Stomach (tissue), 9 donors: ENCODE results near the gene ATXN10. TPM values are rescaled to one million over a fixed set of nuclear protein-coding genes. Genes with fewer than 3 reads are reported as not detected.

Experiments
- DNase-seq, 2 donors: peaks; one replicate each; pipeline versions ENCODE4 v3.0.0 to v3.0.0-alpha.2; 2013 to 2019
- H3K27ac ChIP-seq, 5 donors: fragments of 200-600 bp in 4 of 5; sonication (generic) in 4 of 5; one replicate each; pipeline ENCODE4 v1.5.1; 2013 to 2019; ENCODE audit warnings: mild to moderate bottlenecking in 1 of 5, moderate library complexity in 1 of 5
- H3K27me3 ChIP-seq, 3 donors: fragments of 200-600 bp; sonication (generic); one replicate each; pipeline ENCODE4 v1.5.1; 2017 to 2019; ENCODE audit warnings: mixed run types in 1 of 3
- H3K36me3 ChIP-seq, 4 donors: fragments of 200-600 bp; sonication (generic); 1 replicate in 3 of 4; 2 replicates in 1 of 4; pipeline ENCODE4 v1.5.1; 2016 to 2019
- H3K4me1 ChIP-seq, 4 donors: fragments of 200-600 bp; sonication (generic); one replicate each; pipeline ENCODE4 v1.5.1; 2016 to 2019
- H3K4me3 ChIP-seq, 4 donors: fragments of 200-600 bp; sonication (generic) in 3 of 4; one replicate each; pipeline ENCODE4 v1.5.1; 2016 to 2019; ENCODE audit warnings: mild to moderate bottlenecking in 1 of 4
- H3K9me3 ChIP-seq, 4 donors: fragments of 200-600 bp; sonication (generic); one replicate each; pipeline ENCODE4 v1.5.1; 2016 to 2019
- EP300 ChIP-seq: sonication (generic); formaldehyde crosslinking; IDR thresholded peaks from one replicate; pipeline ENCODE4 v1.6.1; 2017; ENCODE audit warnings: antibody characterized with exemption
- POLR2A ChIP-seq, 4 donors: fragments of 450-650 bp; IDR thresholded peaks; one replicate each; pipeline ENCODE4 v1.6.1; 2016; ENCODE audit warnings: antibody characterized with exemption in 4 of 4, control low read depth in 2 of 4, mild to moderate bottlenecking in 1 of 4, moderate library complexity in 1 of 4
- POLR2AphosphoS5 ChIP-seq, 3 donors: sonication (generic); formaldehyde crosslinking; IDR thresholded peaks; one replicate each; pipeline ENCODE4 v1.6.1; 2016; ENCODE audit warnings: antibody characterized with exemption in 3 of 3
- WGBS, 5 donors: extraction: QIAGEN DNeasy Blood & Tissue Kit in 3 of 5; methylation state at CpG; one replicate each; pipeline versions ENCODE4 v1.1.5 to v1.1.7; 2013 to 2018; 5-methylcytosine and 5-hydroxymethylcytosine counted together
- intact Hi-C: fragments of 100-400 bp; cut with DNase I; formaldehyde crosslinking; loops from one replicate; pipeline ENCODE4 v1.15.1; 2023; ENCODE audit warnings: low total_unique reads
- polyA plus RNA-seq, 3 donors: library from polyadenylated mRNA; stranded (reverse); fragments of 200-250 nt; gene quantifications; one replicate each; pipeline ENCODE4 v1.2.3, GENCODE V29; 2013
- total RNA-seq, 5 donors: library from RNA; depleted of rRNA; stranded (reverse); fragments of >200 nt; gene quantifications; one replicate each; pipeline versions ENCODE4 v1.1.0 to v1.2.3, GENCODE V29; 2014 to 2016
- TF ChIP-seq, protein P1 (sequence below), 7 experiments: fragments of 450-650 bp in 4 of 7; fragments of 200-600 bp in 3 of 7; sonication (generic) in 3 of 7; IDR thresholded peaks; one replicate each; pipeline ENCODE4 v1.5.1; 2016 to 2019; ENCODE audit warnings: antibody characterized with exemption in 7 of 7, control low read depth in 2 of 7, mild to moderate bottlenecking in 1 of 7
- donor health status: healthy with polysubstance abuse.
- donor health status: Bipolar disorder and iron deficiency.
- donor health status: healthy.

ATXN10 gene
- total and polyA plus RNA-seq, 8 donors, result 36.5 to 171 (median 89.4) TPM

- H3K36me3 ChIP-seq, result peaks cover 0 to 5% (median 0%) of the 10 kb centered on the region in 4 donors
- H3K4me1 ChIP-seq, result peaks cover 0 to 5% (median 0%) of the 10 kb centered on the region in 4 donors
- no peak for DNase-seq
- 78 to 88% (median 80%) methylated on average over 6 of the region's 6 CpGs for WGBS, 5 donors
- TF ChIP-seq, protein P1, sequence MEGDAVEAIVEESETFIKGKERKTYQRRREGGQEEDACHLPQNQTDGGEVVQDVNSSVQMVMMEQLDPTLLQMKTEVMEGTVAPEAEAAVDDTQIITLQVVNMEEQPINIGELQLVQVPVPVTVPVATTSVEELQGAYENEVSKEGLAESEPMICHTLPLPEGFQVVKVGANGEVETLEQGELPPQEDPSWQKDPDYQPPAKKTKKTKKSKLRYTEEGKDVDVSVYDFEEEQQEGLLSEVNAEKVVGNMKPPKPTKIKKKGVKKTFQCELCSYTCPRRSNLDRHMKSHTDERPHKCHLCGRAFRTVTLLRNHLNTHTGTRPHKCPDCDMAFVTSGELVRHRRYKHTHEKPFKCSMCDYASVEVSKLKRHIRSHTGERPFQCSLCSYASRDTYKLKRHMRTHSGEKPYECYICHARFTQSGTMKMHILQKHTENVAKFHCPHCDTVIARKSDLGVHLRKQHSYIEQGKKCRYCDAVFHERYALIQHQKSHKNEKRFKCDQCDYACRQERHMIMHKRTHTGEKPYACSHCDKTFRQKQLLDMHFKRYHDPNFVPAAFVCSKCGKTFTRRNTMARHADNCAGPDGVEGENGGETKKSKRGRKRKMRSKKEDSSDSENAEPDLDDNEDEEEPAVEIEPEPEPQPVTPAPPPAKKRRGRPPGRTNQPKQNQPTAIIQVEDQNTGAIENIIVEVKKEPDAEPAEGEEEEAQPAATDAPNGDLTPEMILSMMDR (IDR thresholded peaks at IDR 0.05), result no peak
- no peak for TF ChIP-seq EP300
- no peak for TF ChIP-seq POLR2AphosphoS5 (IDR thresholded peaks at IDR 0.05)
- TF ChIP-seq POLR2A (IDR thresholded peaks at IDR 0.05), result no peak
- H3K4me3 ChIP-seq, result no peak overlapping the region
- intact Hi-C loops, result no loop called here
- H3K27ac ChIP-seq, result no peak overlapping the region
- H3K9me3 ChIP-seq, result no peaks in the 10 kb centered on the region
- no peaks in the 10 kb centered on the region for H3K27me3 ChIP-seq
Observed at GRCh38 chr22:45777046-45777851, 105.6 kb downstream of the ATXN10 start.

- Histone ChIP-seq H3K4me3 (no peak overlapping the region), H3K9me3 (no peaks in the 10 kb centered on the region), H3K36me3 (peaks cover 0 to 5% (median 0%) of the 10 kb centered on the region in 4 donors), H3K27me3 (no peaks in the 10 kb centered on the region), H3K27ac (no peak overlapping the region), H3K4me1 (peaks cover 0 to 5% (median 1%) of the 10 kb centered on the region in 4 donors)
- intact Hi-C loops, result no loop called here
- TF ChIP-seq EP300, result no peak
- no peak for DNase-seq
- WGBS, 5 donors, result 89 to 95% (median 93%) methylated on average over 3 of the region's 3 CpGs
Observed at GRCh38 chr22:45777852-45778375, 106.3 kb downstream of the ATXN10 start.

DNA sequence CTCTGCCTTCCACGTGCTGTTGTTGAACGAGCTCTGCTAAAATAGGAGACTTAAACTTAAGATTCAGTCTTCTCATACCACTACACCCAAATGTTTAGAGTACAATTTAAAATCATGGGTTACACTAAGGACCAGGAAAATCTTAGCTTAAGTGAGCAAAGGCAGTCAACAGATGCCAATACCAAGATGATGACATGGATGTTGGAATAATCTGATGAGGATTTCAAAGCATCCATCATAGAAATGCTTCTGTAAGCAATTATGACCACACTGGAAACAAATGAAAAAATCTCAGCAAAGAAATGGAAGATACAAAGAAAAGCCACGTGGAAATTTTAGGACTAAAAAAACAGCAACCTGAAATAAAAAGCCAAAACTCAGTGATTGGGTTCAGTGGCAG lies 109.8 kb downstream of the ATXN10 start:
- H3K4me1 ChIP-seq, result peaks cover 4 to 30% (median 15%) of the 10 kb centered on the region in 4 donors
- intact Hi-C loops, result no loop called here
- no peak for TF ChIP-seq POLR2A (IDR thresholded peaks at IDR 0.05)
- no peaks in the 10 kb centered on the region for H3K9me3 ChIP-seq
- 88 to 99% (median 92%) methylated on average over 3 of the region's 3 CpGs for WGBS, 5 donors
- no peaks in the 10 kb centered on the region for H3K27me3 ChIP-seq
- H3K27ac ChIP-seq, result no peak overlapping the region
- no peak for DNase-seq
- peaks cover 0 to 5% (median 0%) of the 10 kb centered on the region in 4 donors for H3K36me3 ChIP-seq
- no peak overlapping the region for H3K4me3 ChIP-seq

GRCh38 chr22:45781966-45782365 lies 110.3 kb downstream of the ATXN10 start:
- 86 to 94% (median 89%) methylated on average over 6 of the region's 6 CpGs for WGBS, 5 donors
- Histone ChIP-seq H3K4me1 (peaks cover 4 to 30% (median 14%) of the 10 kb centered on the region in 4 donors), H3K9me3 (no peaks in the 10 kb centered on the region), H3K36me3 (peaks cover 0 to 5% (median 0%) of the 10 kb centered on the region in 4 donors), H3K4me3 (no peak overlapping the region), H3K27ac (no peak overlapping the region), H3K27me3 (no peaks in the 10 kb centered on the region)
- intact Hi-C loops, result no loop called here
- TF ChIP-seq POLR2A (IDR thresholded peaks at IDR 0.05) (no peak), EP300 (no peak), POLR2AphosphoS5 (IDR thresholded peaks at IDR 0.05) (no peak)
- TF ChIP-seq, protein P1 (IDR thresholded peaks at IDR 0.05), result no peak
- no peak for DNase-seq

DNA sequence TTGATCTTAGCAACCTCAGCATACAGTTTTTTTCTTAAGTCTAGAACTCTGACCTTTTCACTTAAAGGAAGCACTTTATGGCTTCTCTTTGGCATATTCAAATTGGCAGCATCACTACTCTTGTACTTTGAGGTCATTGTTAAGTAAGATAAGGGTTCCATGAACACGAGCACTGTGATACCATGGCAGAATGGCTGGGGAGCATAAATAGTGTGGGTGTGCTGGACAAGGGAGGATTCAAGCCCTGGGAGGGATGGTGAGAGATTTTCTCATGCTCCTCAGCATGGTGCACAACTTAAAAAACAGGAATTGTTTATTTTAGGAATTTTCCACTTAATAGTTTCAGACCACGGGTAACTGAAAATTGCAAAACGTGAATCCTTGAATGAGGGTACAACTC lies 111.4 kb downstream of the ATXN10 start:
- no peaks in the 10 kb centered on the region for H3K27me3 ChIP-seq
- H3K4me1 ChIP-seq, result peaks cover 5 to 34% (median 20%) of the 10 kb centered on the region in 4 donors
- no peak for DNase-seq
- H3K9me3 ChIP-seq, result no peaks in the 10 kb centered on the region
- intact Hi-C loops, result no loop called here
- H3K36me3 ChIP-seq, result peaks cover 0 to 5% (median 0%) of the 10 kb centered on the region in 4 donors
- TF ChIP-seq POLR2A (IDR thresholded peaks at IDR 0.05) (no peak), POLR2AphosphoS5 (IDR thresholded peaks at IDR 0.05) (no peak), EP300 (no peak)
- TF ChIP-seq, protein P1 (IDR thresholded peaks at IDR 0.05), result no peak
- H3K27ac ChIP-seq, result no peak overlapping the region
- H3K4me3 ChIP-seq, result no peak overlapping the region
- WGBS, 5 donors, result 70 to 81% (median 73%) methylated on average over 3 of the region's 3 CpGs
